ENCODE data around the gene CCNG1. TPM values are rescaled to one million over a fixed set of nuclear protein-coding genes. Genes with fewer than 3 reads are reported as not detected.

CCNG1 gene
- total RNA-seq, 4 donors from 2014 or later: 51.8 to 112 (median 69.2) TPM

GRCh38 chr5:163478126-163478981 lies 41.0 kb downstream of the CCNG1 start:
- no peak for TF ChIP-seq POLR2A (IDR thresholded peaks at IDR 0.05)
- TF ChIP-seq, protein P1, sequence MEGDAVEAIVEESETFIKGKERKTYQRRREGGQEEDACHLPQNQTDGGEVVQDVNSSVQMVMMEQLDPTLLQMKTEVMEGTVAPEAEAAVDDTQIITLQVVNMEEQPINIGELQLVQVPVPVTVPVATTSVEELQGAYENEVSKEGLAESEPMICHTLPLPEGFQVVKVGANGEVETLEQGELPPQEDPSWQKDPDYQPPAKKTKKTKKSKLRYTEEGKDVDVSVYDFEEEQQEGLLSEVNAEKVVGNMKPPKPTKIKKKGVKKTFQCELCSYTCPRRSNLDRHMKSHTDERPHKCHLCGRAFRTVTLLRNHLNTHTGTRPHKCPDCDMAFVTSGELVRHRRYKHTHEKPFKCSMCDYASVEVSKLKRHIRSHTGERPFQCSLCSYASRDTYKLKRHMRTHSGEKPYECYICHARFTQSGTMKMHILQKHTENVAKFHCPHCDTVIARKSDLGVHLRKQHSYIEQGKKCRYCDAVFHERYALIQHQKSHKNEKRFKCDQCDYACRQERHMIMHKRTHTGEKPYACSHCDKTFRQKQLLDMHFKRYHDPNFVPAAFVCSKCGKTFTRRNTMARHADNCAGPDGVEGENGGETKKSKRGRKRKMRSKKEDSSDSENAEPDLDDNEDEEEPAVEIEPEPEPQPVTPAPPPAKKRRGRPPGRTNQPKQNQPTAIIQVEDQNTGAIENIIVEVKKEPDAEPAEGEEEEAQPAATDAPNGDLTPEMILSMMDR (IDR thresholded peaks at IDR 0.05): no peak
- no peak for DNase-seq
- WGBS, 2 donors: 61 to 71% methylated on average over 2 of the region's 2 CpGs

GRCh38 chr5:163478982-163479271 lies 41.5 kb downstream of the CCNG1 start:
- intact Hi-C loops (cut with DNase I): no loop called here

More at GRCh38 chr5:163478126-163478981, 41.0 kb downstream of the CCNG1 start:
- Histone ChIP-seq H3K4me3 (no peak overlapping the region), H3K36me3 (peaks cover 0 to 4% (median 0%) of the 10 kb centered on the region in 3 donors), H3K27ac (no peak overlapping the region), H3K27me3 (no peaks in the 10 kb centered on the region), H3K9me3 (no peaks in the 10 kb centered on the region), H3K4me1 (no peaks in the 10 kb centered on the region)
- intact Hi-C loops (cut with DNase I): no loop called here

GRCh38 chr5:163489055-163489744 lies 51.8 kb downstream of the CCNG1 start:
- no peaks in the 10 kb centered on the region for H3K36me3 ChIP-seq
- H3K4me3 ChIP-seq: no peak overlapping the region
- no peaks in the 10 kb centered on the region for H3K9me3 ChIP-seq
- no peaks in the 10 kb centered on the region for H3K4me1 ChIP-seq
- 81 to 96% methylated on average over 3 to 5 of the region's 6 CpGs for WGBS, 2 donors
- intact Hi-C loops (cut with DNase I): no loop called here
- no peak overlapping the region for H3K27ac ChIP-seq
- TF ChIP-seq, protein P1 (IDR thresholded peaks at IDR 0.05): no peak
- no peak for TF ChIP-seq POLR2A (IDR thresholded peaks at IDR 0.05)
- H3K27me3 ChIP-seq: no peaks in the 10 kb centered on the region
- DNase-seq: no peak

More at GRCh38 chr5:163478982-163479271, 41.5 kb downstream of the CCNG1 start:
- TF ChIP-seq, protein P1 (IDR thresholded peaks at IDR 0.05): no peak
- H3K4me3 ChIP-seq: no peak overlapping the region
- no peak overlapping the region for H3K27ac ChIP-seq
- no peaks in the 10 kb centered on the region for H3K4me1 ChIP-seq
- H3K36me3 ChIP-seq: peaks cover 0 to 4% (median 0%) of the 10 kb centered on the region in 3 donors
- H3K27me3 ChIP-seq: no peaks in the 10 kb centered on the region
- no peaks in the 10 kb centered on the region for H3K9me3 ChIP-seq
- WGBS, 2 donors: 65 to 74% methylated on average over 1 of the region's 1 CpG
- no peak for DNase-seq

- 83 to 97% methylated on average over 3 of the region's 3 CpGs for WGBS, 2 donors
- H3K9me3 ChIP-seq: no peaks in the 10 kb centered on the region
- H3K4me1 ChIP-seq: no peaks in the 10 kb centered on the region
- intact Hi-C loops (cut with DNase I): no loop called here
- no peaks in the 10 kb centered on the region for H3K27me3 ChIP-seq
- no peaks in the 10 kb centered on the region for H3K36me3 ChIP-seq
- DNase-seq: no peak
- H3K4me3 ChIP-seq: no peak overlapping the region
- H3K27ac ChIP-seq: no peak overlapping the region
- TF ChIP-seq POLR2A (IDR thresholded peaks at IDR 0.05): no peak
- TF ChIP-seq, protein P1 (IDR thresholded peaks at IDR 0.05): no peak
Observed at GRCh38 chr5:163489745-163490075, 52.3 kb downstream of the CCNG1 start.

Small RNAs within 50 kb of the gene (small RNA-seq; reads per million reads assigned to genes)
- gene AC008723.1: 0 reads per million in 4 donors

Other genes starting within 250 kb of the CCNG1 start
- gene NUDCD2, start 22.5 kb downstream of the CCNG1 start, total RNA-seq: 10 to 100 TPM in 1 of 4 donors, 1 to 10 TPM in 3; 2.5 to 11.6 (median 6.1) TPM
- gene HMMR, start 23.0 kb downstream of the CCNG1 start, total RNA-seq: 10 to 100 TPM in 2 of 4 donors, 1 to 10 TPM in 2; 3.2 to 23.7 (median 11.1) TPM
- 10 to 100 TPM; 20.8 to 55.3 (median 44.8) TPM for gene MAT2B, start 68.0 kb downstream of the CCNG1 start, total RNA-seq

Measured in esophagus squamous epithelium (tissue), 5 donors.